ENCODE measurements around the gene THBS2.

DNA sequence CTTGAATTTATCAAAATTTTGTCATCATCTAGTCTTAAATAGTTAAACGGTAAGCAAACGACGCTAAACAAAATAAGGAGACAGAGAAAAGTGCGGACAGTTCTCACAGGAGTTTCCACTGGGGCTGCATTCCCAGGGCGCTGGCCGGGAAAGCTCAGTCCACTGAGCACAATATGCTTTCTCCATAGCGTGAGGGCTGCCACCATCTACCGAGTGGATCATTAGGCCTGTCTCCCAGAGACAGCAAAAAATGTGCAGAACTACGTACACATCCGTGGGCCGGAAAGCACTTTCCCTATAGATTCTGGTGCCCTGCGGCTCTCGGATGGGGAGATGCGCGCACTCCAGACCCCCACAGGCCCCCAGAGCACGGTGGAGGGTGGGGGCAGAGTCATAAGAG lies 84.9 kb downstream of the THBS2 start:
- TF ChIP-seq, protein P1, sequence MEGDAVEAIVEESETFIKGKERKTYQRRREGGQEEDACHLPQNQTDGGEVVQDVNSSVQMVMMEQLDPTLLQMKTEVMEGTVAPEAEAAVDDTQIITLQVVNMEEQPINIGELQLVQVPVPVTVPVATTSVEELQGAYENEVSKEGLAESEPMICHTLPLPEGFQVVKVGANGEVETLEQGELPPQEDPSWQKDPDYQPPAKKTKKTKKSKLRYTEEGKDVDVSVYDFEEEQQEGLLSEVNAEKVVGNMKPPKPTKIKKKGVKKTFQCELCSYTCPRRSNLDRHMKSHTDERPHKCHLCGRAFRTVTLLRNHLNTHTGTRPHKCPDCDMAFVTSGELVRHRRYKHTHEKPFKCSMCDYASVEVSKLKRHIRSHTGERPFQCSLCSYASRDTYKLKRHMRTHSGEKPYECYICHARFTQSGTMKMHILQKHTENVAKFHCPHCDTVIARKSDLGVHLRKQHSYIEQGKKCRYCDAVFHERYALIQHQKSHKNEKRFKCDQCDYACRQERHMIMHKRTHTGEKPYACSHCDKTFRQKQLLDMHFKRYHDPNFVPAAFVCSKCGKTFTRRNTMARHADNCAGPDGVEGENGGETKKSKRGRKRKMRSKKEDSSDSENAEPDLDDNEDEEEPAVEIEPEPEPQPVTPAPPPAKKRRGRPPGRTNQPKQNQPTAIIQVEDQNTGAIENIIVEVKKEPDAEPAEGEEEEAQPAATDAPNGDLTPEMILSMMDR (conservative IDR thresholded peaks at IDR 0.05; ENCODE audit: low read length), result no peak
- TF ChIP-seq EZH2phosphoT487 (IDR thresholded peaks at IDR 0.05; ENCODE audit: borderline replicate concordance, low read depth, low read length), result no peak

All from OCI-LY7 (cell line).